Head of caudate nucleus (tissue), 42 donors: ENCODE measurements around the gene PLCXD3.

ENCODE experiments used
- DNase-seq, 42 donors: peaks; one replicate each; pipeline versions ENCODE4 v3.0.0 to v3.0.0-alpha.2; 2020 to 2021; ENCODE audit warnings: mixed read lengths in 7 of 42
- intact Hi-C: fragments of 100-400 bp; cut with DNase I; formaldehyde crosslinking; loops from one replicate; pipeline ENCODE4 v1.15.0; 2022

PLCXD3 gene

GRCh38 chr5:41312478-41313060 is 197.8 kb downstream of the PLCXD3 start:
- no peak for DNase-seq
- intact Hi-C loops, result no loop called here

DNA sequence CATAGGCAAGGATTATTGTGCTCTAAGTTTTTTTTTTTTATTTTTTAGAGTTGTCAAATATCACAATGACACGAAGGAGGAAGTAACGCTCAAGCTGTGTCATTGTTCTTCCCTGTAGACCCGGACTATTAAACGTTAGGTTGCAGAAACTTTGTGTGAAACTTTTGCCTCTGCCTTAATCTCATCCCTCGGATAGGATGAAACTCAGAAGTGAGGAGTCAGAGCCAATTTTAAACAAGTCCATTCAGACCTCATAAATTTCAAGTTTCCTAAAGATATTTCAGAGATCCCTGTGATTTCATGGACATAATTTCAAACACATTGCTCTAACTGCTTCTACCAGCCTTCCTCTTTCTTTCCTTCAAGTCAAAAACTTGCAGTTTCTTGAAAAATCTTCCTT is 198.3 kb downstream of the PLCXD3 start:
- no peak for DNase-seq
- intact Hi-C loops, result no loop called here

DNA sequence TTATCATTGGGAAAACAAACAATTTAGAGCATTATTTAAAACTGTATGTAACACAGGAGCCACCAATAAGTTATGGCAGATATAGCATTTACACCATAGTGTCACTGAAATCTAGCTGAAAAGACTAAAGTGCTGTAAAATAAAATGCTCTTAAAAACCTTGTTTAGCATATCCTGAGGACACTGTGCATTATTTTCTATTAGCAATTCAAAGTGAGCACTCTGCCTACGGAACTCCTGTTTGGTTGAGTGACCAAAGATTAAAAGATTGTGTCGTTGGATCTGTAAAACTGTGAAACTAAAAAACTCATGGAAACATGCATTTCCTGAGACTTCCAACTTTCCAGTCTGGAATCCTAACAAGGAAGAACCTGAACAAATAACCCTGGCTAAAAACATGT is 201.1 kb downstream of the PLCXD3 start:
- DNase-seq, result no peak
- intact Hi-C loops, result no loop called here

GRCh38 chr5:41306005-41306404 is 204.4 kb downstream of the PLCXD3 start:
- DNase-seq, result no peak
- intact Hi-C loops, result no loop called here

GRCh38 chr5:41305056-41305455 is 205.3 kb downstream of the PLCXD3 start:
- intact Hi-C loops, result no loop called here
- DNase-seq, result no peak

GRCh38 chr5:41296066-41296465 is 214.3 kb downstream of the PLCXD3 start:
- no peak for DNase-seq
- intact Hi-C loops, result no loop called here

DNA sequence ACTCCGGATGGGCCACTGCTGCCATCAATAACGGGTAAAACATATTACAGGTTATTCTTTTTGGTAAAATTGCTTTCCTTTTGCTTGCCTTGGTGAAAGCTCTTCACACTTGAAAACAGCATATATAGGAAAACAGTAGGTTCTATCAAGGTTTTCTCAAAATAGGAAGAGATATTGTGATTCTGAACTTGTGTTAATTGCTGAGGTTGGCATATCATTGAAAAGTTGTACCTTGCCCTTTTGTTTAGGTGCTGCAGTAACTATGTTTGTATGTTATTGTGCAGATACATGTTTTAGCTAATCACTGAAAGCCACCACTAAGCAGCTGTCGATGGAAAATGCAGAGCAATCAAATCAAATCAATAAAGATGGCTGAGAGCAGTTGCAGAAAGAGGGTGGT is 219.1 kb downstream of the PLCXD3 start:
- intact Hi-C loops, result no loop called here
- no peak for DNase-seq

- intact Hi-C loops, result no loop called here
- DNase-seq, result no peak
Measured at GRCh38 chr5:41290810-41291209, 219.6 kb downstream of the PLCXD3 start.

DNA sequence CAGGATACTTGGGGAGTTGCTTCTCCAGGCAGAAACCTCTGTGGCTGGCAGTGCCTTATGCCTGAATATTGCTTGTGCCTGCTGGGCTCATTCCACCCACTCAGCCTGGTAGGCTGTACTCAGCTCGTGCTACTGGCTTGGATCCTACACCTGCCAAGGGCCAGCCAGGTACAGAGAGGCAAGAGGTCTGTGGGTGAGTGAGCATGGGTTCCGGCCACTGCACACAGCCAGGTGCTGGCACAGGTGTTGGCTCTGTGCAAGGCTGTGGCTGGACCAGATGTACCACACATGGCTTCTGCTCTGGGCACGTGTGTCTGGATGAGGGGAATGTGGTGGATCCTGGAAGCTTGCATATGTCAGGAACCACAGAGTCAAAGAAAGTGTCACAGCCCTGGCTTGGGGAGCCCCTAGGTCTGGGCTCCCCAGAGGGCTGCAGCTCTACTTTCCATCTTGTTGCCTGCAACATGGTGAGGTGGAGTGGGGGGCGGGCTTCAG is 220.4 kb downstream of the PLCXD3 start:
- DNase-seq, result no peak
- intact Hi-C loops, result no loop called here

GRCh38 chr5:41286696-41287095 is 223.7 kb downstream of the PLCXD3 start:
- intact Hi-C loops, result no loop called here
- no peak for DNase-seq

GRCh38 chr5:41286165-41286564 is 224.2 kb downstream of the PLCXD3 start:
- no peak for DNase-seq
- intact Hi-C loops, result no loop called here

DNA sequence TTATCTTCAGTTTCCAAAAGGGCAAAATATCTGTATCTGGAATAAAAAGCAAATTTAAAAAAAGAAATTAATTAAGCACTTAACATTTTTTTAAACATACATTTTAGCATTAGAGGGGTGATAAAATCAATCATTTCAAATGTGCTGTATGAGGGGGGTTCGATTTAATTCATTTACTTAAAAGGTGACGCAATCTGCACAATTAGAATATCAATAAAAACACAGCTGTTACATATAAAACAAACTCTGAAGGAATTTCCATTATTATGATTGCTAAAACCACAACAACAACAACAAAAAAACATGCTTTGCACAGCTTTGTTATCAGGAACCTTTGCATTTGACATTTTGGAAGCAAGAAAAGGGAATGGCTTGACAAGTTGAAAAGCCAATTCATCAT is 225.5 kb downstream of the PLCXD3 start:
- intact Hi-C loops, result no loop called here

DNA sequence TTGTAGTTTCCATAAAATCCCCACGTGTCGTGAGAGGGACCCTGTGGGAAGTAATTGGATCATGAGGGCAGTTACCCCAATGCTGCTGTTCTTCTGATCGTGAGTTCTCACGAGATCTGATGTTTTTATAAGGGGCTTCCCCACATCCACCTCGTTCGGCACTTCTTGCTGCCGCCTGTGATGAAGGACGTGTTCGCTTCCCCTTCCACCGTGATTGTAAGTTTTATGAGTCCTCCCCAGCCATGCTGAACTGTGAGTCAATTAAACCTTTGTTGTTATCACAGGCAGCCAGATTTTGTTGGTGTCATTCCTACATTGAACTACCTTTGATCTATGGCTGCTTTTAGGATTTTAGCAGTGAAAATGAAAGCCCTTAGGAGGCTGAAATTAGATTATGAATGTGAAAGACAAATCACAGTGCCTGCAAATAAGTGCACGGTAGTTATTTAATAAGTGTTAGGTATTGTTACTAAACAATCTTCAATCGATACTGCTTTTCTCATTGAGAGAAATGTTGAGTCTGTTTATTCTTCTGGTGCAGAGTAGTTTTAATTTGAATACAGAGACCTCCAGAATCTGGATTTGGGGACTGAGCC is 229.1 kb downstream of the PLCXD3 start:
- intact Hi-C loops, result no loop called here
- no peak for DNase-seq

More for the DNA sequence above, 225.5 kb downstream of the PLCXD3 start:
- no peak for DNase-seq

- no peak for DNase-seq
- intact Hi-C loops, result loop anchor here (10.0 kb wide), 2 partner anchors 46 to 236 kb away; partner anchors contain the start of gene PLCXD3
Measured at GRCh38 chr5:41279040-41279439, 231.4 kb downstream of the PLCXD3 start.

- intact Hi-C loops, result loop anchor here (10.0 kb wide), 2 partner anchors 47 to 237 kb away; partner anchors contain the start of gene PLCXD3
Measured at GRCh38 chr5:41277476-41278245, 232.7 kb downstream of the PLCXD3 start.

DNA sequence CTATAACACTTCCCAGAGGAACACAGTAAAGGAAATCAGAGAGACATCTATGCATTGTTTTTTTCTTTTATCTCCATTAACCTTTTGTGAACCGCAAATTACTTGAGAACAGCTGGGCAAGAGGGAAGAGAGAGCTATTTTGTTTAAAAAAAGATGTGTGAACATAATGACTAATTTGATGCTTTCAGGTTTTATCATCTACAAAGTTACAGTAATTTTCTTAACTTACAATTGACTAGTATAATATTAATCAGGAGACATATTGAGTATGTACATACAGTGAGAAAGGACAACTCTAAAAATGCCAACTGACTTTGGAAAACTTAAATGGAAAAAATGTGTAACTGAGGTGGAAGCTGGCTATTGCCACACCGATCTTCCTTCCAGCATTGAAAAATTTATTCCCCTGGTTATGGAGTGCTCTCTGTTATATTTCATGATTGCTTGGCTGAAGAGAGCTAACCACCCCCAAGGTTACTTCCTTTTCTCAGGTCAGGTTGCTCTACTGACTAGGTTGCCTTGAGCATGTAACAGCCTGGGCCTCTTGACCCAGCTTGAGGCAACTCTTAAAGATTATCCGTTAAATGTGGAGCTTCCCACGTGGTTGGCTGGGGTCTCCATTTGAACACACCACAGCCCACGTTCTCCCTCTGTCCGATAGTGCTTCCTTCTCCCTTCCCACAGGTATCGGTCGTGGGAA is 234.4 kb downstream of the PLCXD3 start:
- intact Hi-C loops, result loop anchor here (10.0 kb wide), 2 partner anchors 49 to 239 kb away; partner anchors contain the start of gene PLCXD3
- no peak for DNase-seq

More at GRCh38 chr5:41277476-41278245, 232.7 kb downstream of the PLCXD3 start:
- no peak for DNase-seq

DNA sequence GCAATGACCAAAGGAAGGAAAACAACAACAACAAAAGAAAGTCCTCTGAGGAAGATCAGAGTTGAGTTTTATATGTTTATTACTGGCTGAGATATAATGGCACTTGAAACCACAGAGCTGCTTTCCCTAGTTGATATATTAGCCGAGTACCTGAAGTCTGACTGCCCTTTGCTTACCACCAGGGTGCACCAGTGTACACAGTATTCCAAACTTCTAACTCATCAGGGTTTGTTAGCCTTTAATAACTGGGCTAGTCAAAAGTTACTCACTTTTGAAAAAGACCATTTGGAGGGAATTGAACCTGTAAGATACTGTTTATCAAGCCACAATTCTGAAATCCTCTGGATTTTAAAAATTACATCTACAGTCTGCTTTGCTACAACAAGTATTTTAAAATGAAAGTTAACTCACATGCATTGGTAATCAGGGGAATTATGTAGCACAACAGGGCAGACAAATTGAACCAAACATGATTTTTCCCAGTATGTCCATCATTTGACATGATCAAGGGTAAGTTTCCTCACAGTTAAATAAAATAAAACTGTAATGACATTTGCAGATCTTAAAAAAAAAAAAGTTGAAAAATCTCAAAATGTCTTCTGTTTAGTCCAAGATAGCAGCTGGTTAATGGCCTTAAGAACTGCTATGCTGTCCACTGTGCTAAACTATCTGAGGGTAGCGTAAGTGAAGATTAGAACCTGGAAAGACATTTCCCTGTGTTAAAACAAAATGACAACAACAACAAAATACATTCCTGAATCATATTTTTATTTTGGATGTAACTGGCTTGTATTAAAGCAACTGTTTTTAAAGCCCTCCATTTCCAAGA is 239.8 kb downstream of the PLCXD3 start:
- peak in 39 of 42 donors; percentile 4 to 84 (median 60) for DNase-seq

DNA sequence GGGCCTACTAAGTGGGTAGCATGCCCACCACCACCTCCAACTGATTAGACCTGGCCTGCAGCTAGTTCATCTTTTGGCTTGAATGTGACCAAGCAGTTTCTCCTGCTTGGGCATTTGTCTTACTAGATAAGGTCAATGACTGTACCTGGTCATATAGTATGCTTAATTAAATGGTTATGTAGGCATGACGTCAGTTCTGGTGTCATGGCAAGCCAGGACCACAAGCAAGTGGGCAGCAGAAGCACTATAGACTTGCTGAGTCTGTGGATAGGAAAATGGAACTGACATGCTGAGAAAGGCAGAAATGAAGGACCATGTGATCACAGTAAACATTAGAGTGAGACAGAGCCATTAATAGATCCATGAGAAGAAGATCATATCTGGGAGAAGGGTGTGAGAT is 241.5 kb downstream of the PLCXD3 start:
- intact Hi-C loops, result loop anchor here (10.0 kb wide), 1 partner anchor 576 kb away; no protein-coding TSS in a partner anchor
- DNase-seq, result no peak

More for the DNA sequence above, 239.8 kb downstream of the PLCXD3 start:
- intact Hi-C loops, result loop anchor here (10.0 kb wide), 2 partner anchors 54 to 244 kb away; partner anchors contain the start of gene PLCXD3
